ENCODE data around the gene LMBR1.

The LMBR1 gene

DNA sequence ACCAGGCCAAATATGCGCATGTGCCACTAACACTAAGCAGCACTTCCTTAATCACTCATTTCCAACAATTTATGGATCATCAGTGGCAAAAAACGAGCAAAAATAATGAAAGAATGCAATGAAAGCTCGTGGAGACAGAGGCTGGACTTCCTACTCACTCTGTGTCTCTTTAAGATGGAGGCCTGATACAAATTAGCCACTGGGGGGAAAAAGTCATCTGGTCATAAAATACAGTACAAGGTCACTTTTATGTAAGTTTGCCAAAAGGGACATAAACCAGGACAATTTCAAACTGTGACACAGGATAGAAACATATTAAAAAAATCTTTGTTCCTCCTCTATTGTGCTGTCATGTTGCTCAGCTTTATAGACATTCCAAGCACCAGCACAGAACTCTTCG, 101.7 kb downstream of the LMBR1 start:
- Histone ChIP-seq H3K4me1 (ENCODE audit: insufficient read depth, low read length) (peaks cover 5% of the 10 kb centered on the region), H3K9me3 (ENCODE audit: low read length) (no peaks in the 10 kb centered on the region), H2AFZ (ENCODE audit: low read depth, low read length) (no peak overlapping the region), H3K4me3 (ENCODE audit: low read length) (no peak overlapping the region), H3K36me3 (ENCODE audit: insufficient read depth, low read length) (peaks cover 3% of the 10 kb centered on the region), H3K27me3 (ENCODE audit: insufficient read depth, low read length) (no peaks in the 10 kb centered on the region)

GRCh38 chr7:156790264-156790663, 102.7 kb downstream of the LMBR1 start:
- no peak overlapping the region for H2AFZ ChIP-seq (ENCODE audit: low read depth, low read length)
- H3K27me3 ChIP-seq (ENCODE audit: insufficient read depth, low read length) = no peaks in the 10 kb centered on the region
- no peaks in the 10 kb centered on the region for H3K36me3 ChIP-seq (ENCODE audit: insufficient read depth, low read length)
- no peak overlapping the region for H3K4me3 ChIP-seq (ENCODE audit: low read length)
- H3K9me3 ChIP-seq (ENCODE audit: low read length) = no peaks in the 10 kb centered on the region
- H3K4me1 ChIP-seq (ENCODE audit: insufficient read depth, low read length) = peaks cover 5% of the 10 kb centered on the region

DNA sequence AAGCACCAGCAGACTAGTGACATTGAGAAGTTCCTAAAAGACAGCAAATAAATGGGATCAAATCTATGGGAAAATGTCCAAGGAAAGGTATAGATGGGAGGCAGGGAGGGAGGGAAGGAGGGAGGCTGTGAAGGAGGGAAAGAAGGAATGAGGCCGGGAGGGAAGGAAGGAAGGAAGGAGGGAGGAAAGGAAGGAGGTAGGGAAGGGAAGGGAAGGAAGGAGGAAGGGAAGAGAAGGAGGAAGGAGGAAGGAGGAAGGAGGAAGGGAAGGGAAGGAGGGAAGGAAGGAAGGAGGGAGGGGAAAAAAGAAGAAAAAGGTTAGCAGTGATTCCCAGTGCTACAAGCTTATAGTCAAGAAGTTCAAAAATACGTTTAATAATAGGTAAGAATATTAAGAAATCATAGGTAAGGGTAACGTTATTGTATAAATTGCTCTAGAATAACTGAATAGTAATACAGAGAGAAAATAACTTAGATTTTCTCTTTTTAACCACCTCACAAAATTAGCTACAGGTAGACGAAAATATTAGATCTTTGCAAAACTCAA, 106.9 kb downstream of the LMBR1 start:
- H2AFZ ChIP-seq (ENCODE audit: low read depth, low read length) = no peak overlapping the region
- peaks cover 3% of the 10 kb centered on the region for H3K4me1 ChIP-seq (ENCODE audit: insufficient read depth, low read length)
- no peaks in the 10 kb centered on the region for H3K36me3 ChIP-seq (ENCODE audit: insufficient read depth, low read length)
- H3K27me3 ChIP-seq (ENCODE audit: insufficient read depth, low read length) = no peaks in the 10 kb centered on the region
- no peak overlapping the region for H3K4me3 ChIP-seq (ENCODE audit: low read length)
- H3K9me3 ChIP-seq (ENCODE audit: low read length) = no peaks in the 10 kb centered on the region

GRCh38 chr7:156783864-156784263, 109.1 kb downstream of the LMBR1 start:
- Histone ChIP-seq H2AFZ (ENCODE audit: low read depth, low read length) (no peak overlapping the region), H3K9me3 (ENCODE audit: low read length) (no peaks in the 10 kb centered on the region), H3K36me3 (ENCODE audit: insufficient read depth, low read length) (no peaks in the 10 kb centered on the region), H3K27me3 (ENCODE audit: insufficient read depth, low read length) (no peaks in the 10 kb centered on the region), H3K4me1 (ENCODE audit: insufficient read depth, low read length) (peaks cover 22% of the 10 kb centered on the region), H3K4me3 (ENCODE audit: low read length) (no peak overlapping the region)

DNA sequence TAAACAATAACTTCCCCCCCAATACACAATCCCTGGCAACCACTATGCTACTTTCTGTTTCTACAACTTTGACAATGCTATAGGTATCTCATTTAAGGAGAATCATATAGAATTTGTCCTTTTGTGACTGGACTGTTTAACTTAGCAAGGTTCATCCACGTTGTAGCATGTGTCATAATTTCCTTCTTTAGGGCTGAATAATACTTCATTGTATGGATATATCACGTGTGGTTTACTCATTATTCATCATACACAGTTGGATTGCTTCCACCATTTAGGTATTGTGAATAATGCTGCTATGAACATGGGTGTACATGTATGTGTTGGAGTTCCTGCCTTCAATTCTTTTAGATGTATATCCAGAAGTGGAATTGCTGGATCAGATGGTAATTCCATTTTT, 111.0 kb downstream of the LMBR1 start:
- no peaks in the 10 kb centered on the region for H3K27me3 ChIP-seq (ENCODE audit: insufficient read depth, low read length)
- H2AFZ ChIP-seq (ENCODE audit: low read depth, low read length) = no peak overlapping the region
- H3K4me1 ChIP-seq (ENCODE audit: insufficient read depth, low read length) = peaks cover 25% of the 10 kb centered on the region
- no peak overlapping the region for H3K4me3 ChIP-seq (ENCODE audit: low read length)
- H3K9me3 ChIP-seq (ENCODE audit: low read length) = no peaks in the 10 kb centered on the region
- H3K36me3 ChIP-seq (ENCODE audit: insufficient read depth, low read length) = no peaks in the 10 kb centered on the region

DNA sequence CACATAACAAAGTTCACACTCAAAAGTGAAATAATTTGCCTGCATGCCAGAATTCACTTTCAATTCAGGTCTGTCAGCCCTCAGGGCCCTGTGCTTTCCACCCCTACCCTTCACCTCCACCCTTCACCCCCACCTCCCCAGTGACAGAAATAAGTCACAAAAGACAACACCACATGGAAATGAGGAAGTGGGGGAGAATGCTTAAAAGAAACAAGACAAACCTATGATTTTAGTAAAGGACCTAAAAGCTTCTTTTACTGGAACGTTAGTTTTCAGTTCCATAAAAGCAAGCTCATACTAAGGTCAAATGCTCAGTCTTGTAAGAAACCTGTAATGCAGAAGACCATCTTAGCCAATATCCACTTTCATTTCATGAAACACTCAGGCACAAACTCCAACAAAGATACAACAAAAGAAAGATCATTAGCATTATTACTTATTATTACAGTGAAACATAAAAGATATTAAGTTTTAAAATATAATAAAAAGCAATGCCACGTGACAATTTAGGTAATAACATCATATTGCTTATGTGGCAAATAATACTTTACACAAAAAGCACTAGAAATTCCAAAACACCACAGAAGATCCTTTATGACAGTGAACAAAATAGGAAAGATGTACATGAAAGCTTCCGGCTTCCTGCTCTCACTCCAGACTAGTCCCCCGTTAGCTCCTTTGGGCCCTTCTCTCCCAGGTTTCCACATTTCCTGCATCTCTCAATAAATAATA, 112.1 kb downstream of the LMBR1 start:
- no peaks in the 10 kb centered on the region for H3K9me3 ChIP-seq (ENCODE audit: low read length)

GRCh38 chr7:156778668-156779067, 114.3 kb downstream of the LMBR1 start:
- Histone ChIP-seq H3K4me3 (ENCODE audit: low read length) (no peak overlapping the region), H3K9me3 (ENCODE audit: low read length) (no peaks in the 10 kb centered on the region), H3K27me3 (ENCODE audit: insufficient read depth, low read length) (no peaks in the 10 kb centered on the region), H3K36me3 (ENCODE audit: insufficient read depth, low read length) (no peaks in the 10 kb centered on the region), H2AFZ (ENCODE audit: low read depth, low read length) (no peak overlapping the region), H3K4me1 (ENCODE audit: insufficient read depth, low read length) (peaks cover 25% of the 10 kb centered on the region)

More for the DNA sequence above, 112.1 kb downstream of the LMBR1 start:
- no peak overlapping the region for H3K4me3 ChIP-seq (ENCODE audit: low read length)
- no peaks in the 10 kb centered on the region for H3K27me3 ChIP-seq (ENCODE audit: insufficient read depth, low read length)
- peaks cover 25% of the 10 kb centered on the region for H3K4me1 ChIP-seq (ENCODE audit: insufficient read depth, low read length)
- no peak overlapping the region for H2AFZ ChIP-seq (ENCODE audit: low read depth, low read length)
- no peaks in the 10 kb centered on the region for H3K36me3 ChIP-seq (ENCODE audit: insufficient read depth, low read length)

GRCh38 chr7:156778201-156778600, 114.8 kb downstream of the LMBR1 start:
- no peak overlapping the region for H3K4me3 ChIP-seq (ENCODE audit: low read length)
- no peaks in the 10 kb centered on the region for H3K9me3 ChIP-seq (ENCODE audit: low read length)
- H3K27me3 ChIP-seq (ENCODE audit: insufficient read depth, low read length) = no peaks in the 10 kb centered on the region
- H3K4me1 ChIP-seq (ENCODE audit: insufficient read depth, low read length) = peaks cover 25% of the 10 kb centered on the region
- H3K36me3 ChIP-seq (ENCODE audit: insufficient read depth, low read length) = no peaks in the 10 kb centered on the region
- no peak overlapping the region for H2AFZ ChIP-seq (ENCODE audit: low read depth, low read length)

- H3K4me3 ChIP-seq (ENCODE audit: low read length) = no peak overlapping the region
- no peaks in the 10 kb centered on the region for H3K9me3 ChIP-seq (ENCODE audit: low read length)
- no peaks in the 10 kb centered on the region for H3K36me3 ChIP-seq (ENCODE audit: insufficient read depth, low read length)
- no peak overlapping the region for H2AFZ ChIP-seq (ENCODE audit: low read depth, low read length)
- peaks cover 25% of the 10 kb centered on the region for H3K4me1 ChIP-seq (ENCODE audit: insufficient read depth, low read length)
- no peaks in the 10 kb centered on the region for H3K27me3 ChIP-seq (ENCODE audit: insufficient read depth, low read length)
Measured at GRCh38 chr7:156777364-156778069, 115.5 kb downstream of the LMBR1 start.

GRCh38 chr7:156776527-156776926, 116.5 kb downstream of the LMBR1 start:
- H3K9me3 ChIP-seq (ENCODE audit: low read length) = no peaks in the 10 kb centered on the region
- no peak overlapping the region for H2AFZ ChIP-seq (ENCODE audit: low read depth, low read length)
- no peaks in the 10 kb centered on the region for H3K36me3 ChIP-seq (ENCODE audit: insufficient read depth, low read length)
- H3K4me3 ChIP-seq (ENCODE audit: low read length) = no peak overlapping the region
- peaks cover 25% of the 10 kb centered on the region for H3K4me1 ChIP-seq (ENCODE audit: insufficient read depth, low read length)
- H3K27me3 ChIP-seq (ENCODE audit: insufficient read depth, low read length) = no peaks in the 10 kb centered on the region

DNA sequence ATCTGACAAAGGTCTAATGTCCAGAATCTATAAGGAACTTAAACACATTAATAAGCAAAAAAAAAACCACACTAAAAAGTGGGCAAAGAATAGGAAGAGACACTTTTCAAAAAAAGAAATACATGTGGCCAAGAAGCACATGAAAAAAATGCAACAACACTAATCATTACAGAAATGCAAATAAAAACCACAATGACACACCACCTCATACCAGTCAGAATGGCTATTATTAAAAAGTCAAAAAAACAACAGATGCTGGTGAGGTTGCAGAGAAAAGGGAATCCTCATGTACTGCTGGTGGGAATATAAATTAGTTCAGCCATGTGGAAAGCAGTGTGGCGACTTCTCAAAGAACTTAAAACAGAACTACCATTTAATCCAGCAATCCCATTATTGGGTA, 119.0 kb downstream of the LMBR1 start:
- H3K36me3 ChIP-seq (ENCODE audit: insufficient read depth, low read length) = no peaks in the 10 kb centered on the region
- H3K27me3 ChIP-seq (ENCODE audit: insufficient read depth, low read length) = no peaks in the 10 kb centered on the region
- peaks cover 3% of the 10 kb centered on the region for H3K4me1 ChIP-seq (ENCODE audit: insufficient read depth, low read length)
- no peak overlapping the region for H2AFZ ChIP-seq (ENCODE audit: low read depth, low read length)
- H3K4me3 ChIP-seq (ENCODE audit: low read length) = no peak overlapping the region
- H3K9me3 ChIP-seq (ENCODE audit: low read length) = no peaks in the 10 kb centered on the region

DNA sequence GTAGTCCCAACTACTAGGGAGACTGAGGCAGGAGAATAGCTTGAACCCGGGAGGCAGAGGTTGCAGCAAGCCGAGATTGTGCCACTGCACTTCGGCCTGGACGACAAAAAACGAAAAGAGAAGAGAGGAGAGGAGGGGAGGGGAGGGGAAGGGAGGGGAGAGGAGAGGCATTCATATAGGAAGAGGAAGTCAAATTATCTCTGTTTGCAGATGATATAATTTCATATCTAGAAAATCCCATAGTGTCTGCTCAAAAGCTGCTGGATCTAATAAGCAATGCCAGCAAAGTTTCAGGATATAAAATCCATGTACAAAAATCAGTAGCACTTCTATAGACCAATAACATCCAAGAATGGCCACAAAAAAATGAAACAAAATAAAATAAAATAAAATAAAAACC, 120.3 kb downstream of the LMBR1 start:
- H3K9me3 ChIP-seq (ENCODE audit: low read length) = no peaks in the 10 kb centered on the region
- no peaks in the 10 kb centered on the region for H3K27me3 ChIP-seq (ENCODE audit: insufficient read depth, low read length)
- no peak overlapping the region for H2AFZ ChIP-seq (ENCODE audit: low read depth, low read length)
- H3K36me3 ChIP-seq (ENCODE audit: insufficient read depth, low read length) = no peaks in the 10 kb centered on the region
- H3K4me1 ChIP-seq (ENCODE audit: insufficient read depth, low read length) = no peaks in the 10 kb centered on the region
- no peak overlapping the region for H3K4me3 ChIP-seq (ENCODE audit: low read length)

DNA sequence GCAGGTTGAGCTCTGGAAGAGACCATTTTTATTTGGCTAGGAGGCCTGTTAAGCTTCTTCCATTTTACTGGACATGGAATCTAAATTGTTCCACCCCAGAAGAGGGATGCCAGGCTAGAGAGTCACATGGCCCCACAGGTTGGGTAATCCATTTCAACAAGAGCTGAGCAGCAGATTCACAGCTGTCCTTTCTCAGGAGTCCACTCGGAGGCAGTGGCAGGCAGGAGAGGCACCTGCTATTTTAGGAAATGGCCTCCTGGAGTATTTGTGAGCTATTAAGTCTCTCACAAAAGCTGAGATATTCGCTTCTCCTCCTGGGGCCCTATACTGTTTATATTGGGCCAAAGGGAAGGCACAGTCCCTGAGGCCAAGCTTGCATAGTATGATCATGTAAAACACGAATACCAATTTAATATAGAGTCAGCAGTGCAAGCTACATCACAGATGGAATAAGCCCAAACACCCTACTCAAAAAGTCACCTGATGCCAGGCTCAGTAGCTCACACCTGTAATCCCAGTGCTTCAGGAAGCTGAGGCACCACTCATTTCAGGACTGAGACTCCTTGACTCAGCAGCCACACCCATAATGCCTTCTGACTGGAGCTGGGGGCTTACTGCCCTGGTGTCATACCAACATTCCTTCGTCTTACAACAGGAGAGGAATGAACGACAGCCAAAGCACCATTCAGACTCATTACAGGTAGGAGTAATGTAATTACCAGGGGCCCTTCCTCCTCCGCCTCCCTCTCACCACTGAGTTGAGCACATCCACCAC, 124.1 kb downstream of the LMBR1 start:
- Histone ChIP-seq H3K4me1 (ENCODE audit: insufficient read depth, low read length) (no peaks in the 10 kb centered on the region), H3K4me3 (ENCODE audit: low read length) (no peak overlapping the region), H2AFZ (ENCODE audit: low read depth, low read length) (no peak overlapping the region), H3K27me3 (ENCODE audit: insufficient read depth, low read length) (no peaks in the 10 kb centered on the region), H3K9me3 (ENCODE audit: low read length) (no peaks in the 10 kb centered on the region), H3K36me3 (ENCODE audit: insufficient read depth, low read length) (no peaks in the 10 kb centered on the region)
